Omental fat pad (tissue), 4 donors: ENCODE measurements around the gene MIGA2. TPM values are rescaled to one million over a fixed set of nuclear protein-coding genes. Genes with fewer than 3 reads are reported as not detected.

ENCODE experiments used
- ATAC-seq: fragments of 150-250 bp; one replicate; pipeline ENCODE4 v1.9.1; 2016; ENCODE audit warnings: mild to moderate bottlenecking, moderate library complexity; ENCODE audit not compliant: low FRiP score
- DNase-seq: peaks from one replicate; pipeline ENCODE4 v3.0.0-alpha.2; 2019; ENCODE audit warnings: low spot score
- total RNA-seq, 4 donors: library from RNA; depleted of rRNA; stranded (reverse); fragments of >200 nt; gene quantifications; one replicate each; pipeline ENCODE4 v1.1.0, GENCODE V29; 2016
- TF ChIP-seq, protein P1 (sequence below), 3 donors: fragments of 450-650 bp; IDR thresholded peaks; one replicate each; pipeline ENCODE4 v1.5.1; 2016 to 2017; ENCODE audit warnings: antibody characterized with exemption in 3 of 3, mild to moderate bottlenecking in 3 of 3, moderate library complexity in 2 of 3

The MIGA2 gene
- total RNA-seq, 4 donors from 2014 or later, result 19.4 to 38.5 (median 20.9) TPM

- TF ChIP-seq, protein P1, sequence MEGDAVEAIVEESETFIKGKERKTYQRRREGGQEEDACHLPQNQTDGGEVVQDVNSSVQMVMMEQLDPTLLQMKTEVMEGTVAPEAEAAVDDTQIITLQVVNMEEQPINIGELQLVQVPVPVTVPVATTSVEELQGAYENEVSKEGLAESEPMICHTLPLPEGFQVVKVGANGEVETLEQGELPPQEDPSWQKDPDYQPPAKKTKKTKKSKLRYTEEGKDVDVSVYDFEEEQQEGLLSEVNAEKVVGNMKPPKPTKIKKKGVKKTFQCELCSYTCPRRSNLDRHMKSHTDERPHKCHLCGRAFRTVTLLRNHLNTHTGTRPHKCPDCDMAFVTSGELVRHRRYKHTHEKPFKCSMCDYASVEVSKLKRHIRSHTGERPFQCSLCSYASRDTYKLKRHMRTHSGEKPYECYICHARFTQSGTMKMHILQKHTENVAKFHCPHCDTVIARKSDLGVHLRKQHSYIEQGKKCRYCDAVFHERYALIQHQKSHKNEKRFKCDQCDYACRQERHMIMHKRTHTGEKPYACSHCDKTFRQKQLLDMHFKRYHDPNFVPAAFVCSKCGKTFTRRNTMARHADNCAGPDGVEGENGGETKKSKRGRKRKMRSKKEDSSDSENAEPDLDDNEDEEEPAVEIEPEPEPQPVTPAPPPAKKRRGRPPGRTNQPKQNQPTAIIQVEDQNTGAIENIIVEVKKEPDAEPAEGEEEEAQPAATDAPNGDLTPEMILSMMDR (IDR thresholded peaks at IDR 0.05), result no peak
- no peak for DNase-seq
Measured at GRCh38 chr9:129101279-129101678, 64.9 kb downstream of the MIGA2 start.

GRCh38 chr9:129102095-129102525, 65.7 kb downstream of the MIGA2 start:
- TF ChIP-seq, protein P1 (IDR thresholded peaks at IDR 0.05), result no peak
- no peak for DNase-seq
- no peak for ATAC-seq

More at GRCh38 chr9:129101279-129101678, 64.9 kb downstream of the MIGA2 start:
- ATAC-seq, result no peak

- DNase-seq, result no peak
- ATAC-seq, result no peak
- TF ChIP-seq, protein P1 (IDR thresholded peaks at IDR 0.05), result no peak
Measured at GRCh38 chr9:129102791-129103594, 66.6 kb downstream of the MIGA2 start.

GRCh38 chr9:129103595-129103965, 67.2 kb downstream of the MIGA2 start:
- DNase-seq, result no peak
- ATAC-seq, result no peak
- TF ChIP-seq, protein P1 (IDR thresholded peaks at IDR 0.05), result no peak

DNA sequence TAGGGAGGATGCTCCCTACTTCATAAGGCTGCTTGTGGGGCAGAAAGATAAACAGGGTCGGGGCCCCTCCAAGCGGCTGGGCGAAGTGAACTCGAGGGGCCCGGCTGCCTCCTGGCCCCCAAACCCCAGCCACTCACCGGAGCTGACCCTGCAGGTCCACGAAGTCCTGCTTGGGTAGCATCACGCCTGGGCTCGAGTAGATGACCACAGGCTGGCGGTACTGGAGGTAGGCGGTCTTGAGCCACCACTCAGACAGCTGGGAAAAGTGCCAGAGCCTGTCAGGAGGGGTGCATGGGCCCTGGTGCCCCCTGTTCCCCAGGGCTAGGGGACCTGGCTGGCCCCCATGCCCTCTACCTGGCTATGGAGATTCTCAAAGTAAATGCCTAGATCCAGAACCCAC, 67.6 kb downstream of the MIGA2 start:
- TF ChIP-seq, protein P1 (IDR thresholded peaks at IDR 0.05), result no peak
- ATAC-seq (no peak), DNase-seq (no peak)

GRCh38 chr9:129105857-129106694, 69.7 kb downstream of the MIGA2 start:
- ATAC-seq (no peak), DNase-seq (no peak)
- TF ChIP-seq, protein P1 (IDR thresholded peaks at IDR 0.05), result no peak
